H9 (cell line): Measurements from ENCODE around the gene DMBT1. TPM values are rescaled to one million over a fixed set of nuclear protein-coding genes. Genes with fewer than 3 reads are reported as not detected.

Source experiments
- DNase-seq: peaks from one replicate; pipeline ENCODE4 v3.0.0-alpha.2; 2017
- H2AFZ ChIP-seq: one replicate; pipeline ENCODE4 v1.6.1; 2013; ENCODE audit warnings: mild to moderate bottlenecking, low read length, control low read depth, moderate library complexity
- H2AK5ac ChIP-seq: 2 replicates; pipeline ENCODE4 v1.6.1; 2013; ENCODE audit warnings: low read length, control low read depth, mixed read lengths; ENCODE audit not compliant: insufficient read length
- H2BK120ac ChIP-seq: one replicate; pipeline ENCODE4 v1.6.1; 2013; ENCODE audit warnings: low read depth, mild to moderate bottlenecking, low read length, control low read depth, inconsistent platforms; ENCODE audit not compliant: poor library complexity, severe bottlenecking
- H2BK12ac ChIP-seq: 2 replicates; pipeline ENCODE4 v1.6.1; 2013; ENCODE audit warnings: low read length, control low read depth, mixed read lengths, low read depth; ENCODE audit not compliant: insufficient read length
- H2BK15ac ChIP-seq: 2 replicates; pipeline ENCODE4 v1.6.1; 2013; ENCODE audit warnings: low read depth, low read length, control low read depth
- H2BK20ac ChIP-seq: one replicate; pipeline ENCODE4 v1.6.1; 2013; ENCODE audit warnings: low read depth, mild to moderate bottlenecking, low read length, control low read depth, inconsistent platforms; ENCODE audit not compliant: poor library complexity, severe bottlenecking
- H2BK5ac ChIP-seq: 2 replicates; pipeline ENCODE4 v1.6.1; 2013; ENCODE audit warnings: low read length, control low read depth, mixed read lengths; ENCODE audit not compliant: insufficient read length
- H3K14ac ChIP-seq: 2 replicates; pipeline ENCODE4 v1.6.1; 2013; ENCODE audit warnings: low read length, control low read depth; ENCODE audit not compliant: insufficient read depth
- H3K18ac ChIP-seq: 2 replicates; pipeline ENCODE4 v1.6.1; 2013; ENCODE audit warnings: low read depth, mild to moderate bottlenecking, mixed read lengths, low read length, control low read depth; ENCODE audit not compliant: insufficient read length
- H3K23ac ChIP-seq: 2 replicates; pipeline ENCODE4 v1.6.1; 2013; ENCODE audit warnings: low read length, control low read depth, mixed read lengths, low read depth; ENCODE audit not compliant: insufficient read length
- H3K23me2 ChIP-seq: 2 replicates; pipeline ENCODE4 v1.6.1; 2013; ENCODE audit warnings: low read depth, mild to moderate bottlenecking, mixed read lengths, low read length, control low read depth; ENCODE audit not compliant: insufficient read length, poor library complexity, severe bottlenecking
- H3K27ac ChIP-seq: 2 replicates; pipeline ENCODE4 v1.5.1; 2013; ENCODE audit warnings: low read length, control low read depth, mixed read lengths, low read depth; ENCODE audit not compliant: insufficient read length
- H3K27me3 ChIP-seq: 2 replicates; pipeline ENCODE4 v1.6.1; 2013; ENCODE audit warnings: low read length, control low read depth, inconsistent platforms; ENCODE audit not compliant: insufficient read depth
- H3K4ac ChIP-seq: 2 replicates; pipeline ENCODE4 v1.6.1; 2013; ENCODE audit warnings: low read depth, mild to moderate bottlenecking, control low read depth, inconsistent platforms, low read length, moderate library complexity
- H3K4me1 ChIP-seq: 2 replicates; pipeline ENCODE4 v1.6.1; 2013; ENCODE audit warnings: low read length, control low read depth, inconsistent platforms; ENCODE audit not compliant: insufficient read depth
- H3K4me2 ChIP-seq: 2 replicates; pipeline ENCODE4 v1.6.1; 2013; ENCODE audit warnings: low read length, control low read depth, mixed read lengths; ENCODE audit not compliant: insufficient read length, insufficient read depth
- H3K56ac ChIP-seq: 2 replicates; pipeline ENCODE4 v1.6.1; 2013; ENCODE audit warnings: low read depth, mild to moderate bottlenecking, mixed read lengths, low read length, control low read depth; ENCODE audit not compliant: insufficient read length
- H3K79me1 ChIP-seq: 2 replicates; pipeline ENCODE4 v1.6.1; 2013; ENCODE audit warnings: low read depth, mild to moderate bottlenecking, moderate library complexity, low read length, control low read depth, inconsistent platforms; ENCODE audit not compliant: insufficient read depth, poor library complexity, severe bottlenecking
- H3K79me2 ChIP-seq: 2 replicates; pipeline ENCODE4 v1.6.1; 2013; ENCODE audit warnings: low read length, control low read depth, inconsistent platforms; ENCODE audit not compliant: insufficient read depth
- H3K9ac ChIP-seq: 2 replicates; pipeline ENCODE4 v1.6.1; 2013; ENCODE audit warnings: low read length, control low read depth, mixed read lengths; ENCODE audit not compliant: insufficient read length; ENCODE audit errors: extremely low read depth
- H3K9me3 ChIP-seq: one replicate; pipeline ENCODE4 v1.6.1; 2013; ENCODE audit warnings: low read depth, low read length, inconsistent platforms; ENCODE audit not compliant: control insufficient read depth
- H3T11ph ChIP-seq: one replicate; pipeline ENCODE4 v1.6.1; 2013; ENCODE audit warnings: mild to moderate bottlenecking, low read length, control low read depth, inconsistent platforms
- H4K20me1 ChIP-seq: one replicate; pipeline ENCODE4 v1.6.1; 2013; ENCODE audit not compliant: control insufficient read depth, insufficient read length, insufficient read depth
- H4K5ac ChIP-seq: 2 replicates; pipeline ENCODE4 v1.6.1; 2013; ENCODE audit warnings: low read depth, mild to moderate bottlenecking, mixed read lengths, low read length, control low read depth; ENCODE audit not compliant: insufficient read length
- H4K8ac ChIP-seq: replicated peaks from 2 replicates; pipeline ENCODE4 v1.6.1; 2013; ENCODE audit warnings: low read length, control low read depth, mixed read lengths, low read depth; ENCODE audit not compliant: insufficient read length
- H4K91ac ChIP-seq: 2 replicates; pipeline ENCODE4 v1.6.1; 2013; ENCODE audit warnings: low read depth, mild to moderate bottlenecking, moderate library complexity, mixed read lengths, low read length, control low read depth; ENCODE audit not compliant: insufficient read length
- H3K27ac Mint-ChIP-seq, 3 experiments: 2 replicates in 2 of 3; 3 replicates in 1 of 3; pipeline ENCODE4 v1.8.0; 2020 to 2021; ENCODE audit warnings: mixed read lengths in 3 of 3, mild to moderate bottlenecking in 1 of 3, moderate library complexity in 1 of 3
- H3K27me3 Mint-ChIP-seq: 2 replicates; pipeline ENCODE4 v1.8.0; 2021; ENCODE audit warnings: low read depth, mild to moderate bottlenecking, moderate library complexity, mixed read lengths
- H3K36me3 Mint-ChIP-seq, 3 experiments: 2 replicates in 2 of 3; 3 replicates in 1 of 3; pipeline ENCODE4 v1.8.0; 2020 to 2021; ENCODE audit warnings: low read depth in 3 of 3, mixed read lengths in 3 of 3; ENCODE audit not compliant: insufficient read depth in 1 of 3
- H3K4me1 Mint-ChIP-seq, 2 experiments: 2 replicates each; pipeline ENCODE4 v1.8.0; 2020; ENCODE audit warnings: mixed read lengths in 2 of 2
- H3K4me3 Mint-ChIP-seq, 2 experiments: 2 replicates in 1 of 2; 3 replicates in 1 of 2; pipeline ENCODE4 v1.8.0; 2020 to 2021; ENCODE audit warnings: mild to moderate bottlenecking in 2 of 2, mixed read lengths in 2 of 2, moderate library complexity in 1 of 2
- H3K9me3 Mint-ChIP-seq, 2 experiments: 2 replicates in 1 of 2; 3 replicates in 1 of 2; pipeline ENCODE4 v1.8.0; 2020; ENCODE audit warnings: mild to moderate bottlenecking in 2 of 2, mixed read lengths in 2 of 2, moderate library complexity in 1 of 2
- CTCF ChIP-seq: fragments of 200-600 bp; sonication (generic); conservative IDR thresholded peaks from 3 replicates; pipeline ENCODE4 v1.8.0; 2021; ENCODE audit warnings: antibody characterized with exemption, mild to moderate bottlenecking
- WGBS: extraction: QIAGEN DNeasy Blood & Tissue Kit; methylation state at CpG from one replicate; pipeline ENCODE4 v1.1.7; 2013; ENCODE audit warnings: missing lambda C conversion rate, low lambda C conversion rate, mixed read lengths; ENCODE audit not compliant: insufficient read length; ENCODE audit errors: extremely low coverage; 5-methylcytosine and 5-hydroxymethylcytosine counted together
- total RNA-seq: library from RNA; stranded (reverse); gene quantifications from 2 replicates; pipeline ENCODE4 v1.2.1, GENCODE V29; 2021

DMBT1 gene
- total RNA-seq, 1 experiment from 2014 or later = 0.04 TPM

GRCh38 chr10:122665946-122666345 lies 105.4 kb downstream of the DMBT1 start:
- WGBS = no CpG with 5 or more reads among the region's 4 CpGs

More at GRCh38 chr10:122665946-122666345, 105.4 kb downstream of the DMBT1 start:
- Histone ChIP-seq H3K79me1 (no peaks in the 10 kb centered on the region), H2BK120ac (no peak overlapping the region), H2BK12ac (no peak overlapping the region), H2AK5ac (no peak overlapping the region), H3T11ph (no peak overlapping the region), H4K5ac (no peak overlapping the region), H3K18ac (no peak overlapping the region), H3K4ac (no peak overlapping the region), H3K79me2 (no peaks in the 10 kb centered on the region), H3K14ac (no peak overlapping the region), H3K27me3 (no peaks in the 10 kb centered on the region), H3K9me3 (no peaks in the 10 kb centered on the region), H3K23ac (no peak overlapping the region), H2BK15ac (no peak overlapping the region), H3K9ac (no peak overlapping the region), H4K20me1 (no peaks in the 10 kb centered on the region), H2AFZ (no peak overlapping the region), H2BK5ac (no peak overlapping the region), H3K23me2 (no peaks in the 10 kb centered on the region), H4K8ac (no peak overlapping the region), H3K4me2 (no peak overlapping the region), H3K27ac (no peak overlapping the region), H4K91ac (no peak overlapping the region), H3K4me1 (peaks cover 3% of the 10 kb centered on the region; the same call in 1 of the 2 replicates), H2BK20ac (no peak overlapping the region), H3K56ac (no peak overlapping the region)
- Mint-ChIP-seq H3K9me3 (no peaks in the 10 kb centered on the region), H3K27ac (no peak overlapping the region), H3K36me3 (no peaks in the 10 kb centered on the region), H3K4me3 (no peak overlapping the region), H3K27me3 (0 out of 2 replicates have a peak, but pooled peaks cover 3% of the 10 kb centered on the region), H3K4me1 (peaks cover 2 to 10% of the 10 kb centered on the region in 2 experiments; a peak in 3 of 4 replicates)
- no peak for DNase-seq
- TF ChIP-seq CTCF = no peak
